ENCODE measurements around the gene RAPGEF1.
A peak's percentile ranks its signal among the peaks of the same experiment; 100 is the strongest.
"Not testable (repeated sequence)": the region's sequence is repeated elsewhere in the genome, so short reads cannot be mapped to it uniquely, and the experiment has no call there.

RAPGEF1 gene

GRCh38 chr9:131739959-131740648 lies at the start of gene RAPGEF1:
Gene RAPGEF1, minus strand, starts transcription at chr9:131740076. Its CDS starts 246 bp downstream, at chr9:131739830.
- DNase-seq = peak; percentile 83 to 85

GRCh38 chr9:131788851-131789250 lies 49.0 kb upstream of the RAPGEF1 start:
- no peak for DNase-seq

- DNase-seq = no peak
Observed at GRCh38 chr9:131787838-131788237, 48.0 kb upstream of the RAPGEF1 start.

GRCh38 chr9:131784748-131785501 lies 45.0 kb upstream of the RAPGEF1 start:
- DNase-seq = no peak

- DNase-seq = no peak
Observed at GRCh38 chr9:131781069-131781468, 41.2 kb upstream of the RAPGEF1 start.

- peak; percentile 36 to 42 for DNase-seq
Observed at GRCh38 chr9:131776473-131776872, 36.6 kb upstream of the RAPGEF1 start.

- no peak for DNase-seq
Observed at GRCh38 chr9:131776036-131776435, 36.2 kb upstream of the RAPGEF1 start.

- DNase-seq = no peak
Observed at GRCh38 chr9:131774636-131775035, 34.8 kb upstream of the RAPGEF1 start.

- DNase-seq = peak; percentile 21 to 33
Observed at GRCh38 chr9:131773911-131774379, 34.1 kb upstream of the RAPGEF1 start.

GRCh38 chr9:131772940-131773339 lies 33.1 kb upstream of the RAPGEF1 start:
- DNase-seq = no peak

GRCh38 chr9:131771646-131772045 lies 31.8 kb upstream of the RAPGEF1 start:
- DNase-seq = no peak

- no peak for DNase-seq
Observed at GRCh38 chr9:131769361-131769760, 29.5 kb upstream of the RAPGEF1 start.

GRCh38 chr9:131764568-131764967 lies 24.7 kb upstream of the RAPGEF1 start:
- no peak for DNase-seq

- DNase-seq = peak; percentile 78 to 84
Observed at GRCh38 chr9:131762356-131762932, 22.6 kb upstream of the RAPGEF1 start.

GRCh38 chr9:131759017-131759647 lies 19.3 kb upstream of the RAPGEF1 start:
- DNase-seq = no peak

- no peak for DNase-seq
Observed at GRCh38 chr9:131757549-131757948, 17.7 kb upstream of the RAPGEF1 start.

- peak; percentile 91 to 93 for DNase-seq
Observed at GRCh38 chr9:131755541-131756198, 15.8 kb upstream of the RAPGEF1 start.

GRCh38 chr9:131754846-131755245 lies 15.0 kb upstream of the RAPGEF1 start:
- no peak for DNase-seq

GRCh38 chr9:131753751-131754150 lies 13.9 kb upstream of the RAPGEF1 start:
- DNase-seq = not testable (repeated sequence)

GRCh38 chr9:131752231-131752884 lies 12.5 kb upstream of the RAPGEF1 start:
- no peak for DNase-seq

- DNase-seq = peak in 1 of 2 experiments; percentile 30
Observed at GRCh38 chr9:131748411-131748955, 8.6 kb upstream of the RAPGEF1 start.

GRCh38 chr9:131747352-131747751 lies 7.5 kb upstream of the RAPGEF1 start:
- peak in 1 of 2 experiments; percentile 29 for DNase-seq
